IPS-18c (cell line): ENCODE measurements around the gene CHRNB2.
A peak's percentile ranks its signal among the peaks of the same experiment; 100 is the strongest.
"Not testable (repeated sequence)": the region's sequence is repeated elsewhere in the genome, so short reads cannot be mapped to it uniquely, and the experiment has no call there.

Source experiments
- H3K4me3 ChIP-seq: 2 replicates; pipeline ENCODE4 v1.7.0; 2013; ENCODE audit warnings: low read depth, mild to moderate bottlenecking, low read length, moderate library complexity; ENCODE audit not compliant: insufficient read depth
- H3K9me3 ChIP-seq: one replicate; pipeline ENCODE4 v1.6.1; 2013; ENCODE audit warnings: mild to moderate bottlenecking, low read length, moderate library complexity; ENCODE audit not compliant: control insufficient read depth, insufficient read depth

Gene CHRNB2, protein sequence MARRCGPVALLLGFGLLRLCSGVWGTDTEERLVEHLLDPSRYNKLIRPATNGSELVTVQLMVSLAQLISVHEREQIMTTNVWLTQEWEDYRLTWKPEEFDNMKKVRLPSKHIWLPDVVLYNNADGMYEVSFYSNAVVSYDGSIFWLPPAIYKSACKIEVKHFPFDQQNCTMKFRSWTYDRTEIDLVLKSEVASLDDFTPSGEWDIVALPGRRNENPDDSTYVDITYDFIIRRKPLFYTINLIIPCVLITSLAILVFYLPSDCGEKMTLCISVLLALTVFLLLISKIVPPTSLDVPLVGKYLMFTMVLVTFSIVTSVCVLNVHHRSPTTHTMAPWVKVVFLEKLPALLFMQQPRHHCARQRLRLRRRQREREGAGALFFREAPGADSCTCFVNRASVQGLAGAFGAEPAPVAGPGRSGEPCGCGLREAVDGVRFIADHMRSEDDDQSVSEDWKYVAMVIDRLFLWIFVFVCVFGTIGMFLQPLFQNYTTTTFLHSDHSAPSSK

DNA sequence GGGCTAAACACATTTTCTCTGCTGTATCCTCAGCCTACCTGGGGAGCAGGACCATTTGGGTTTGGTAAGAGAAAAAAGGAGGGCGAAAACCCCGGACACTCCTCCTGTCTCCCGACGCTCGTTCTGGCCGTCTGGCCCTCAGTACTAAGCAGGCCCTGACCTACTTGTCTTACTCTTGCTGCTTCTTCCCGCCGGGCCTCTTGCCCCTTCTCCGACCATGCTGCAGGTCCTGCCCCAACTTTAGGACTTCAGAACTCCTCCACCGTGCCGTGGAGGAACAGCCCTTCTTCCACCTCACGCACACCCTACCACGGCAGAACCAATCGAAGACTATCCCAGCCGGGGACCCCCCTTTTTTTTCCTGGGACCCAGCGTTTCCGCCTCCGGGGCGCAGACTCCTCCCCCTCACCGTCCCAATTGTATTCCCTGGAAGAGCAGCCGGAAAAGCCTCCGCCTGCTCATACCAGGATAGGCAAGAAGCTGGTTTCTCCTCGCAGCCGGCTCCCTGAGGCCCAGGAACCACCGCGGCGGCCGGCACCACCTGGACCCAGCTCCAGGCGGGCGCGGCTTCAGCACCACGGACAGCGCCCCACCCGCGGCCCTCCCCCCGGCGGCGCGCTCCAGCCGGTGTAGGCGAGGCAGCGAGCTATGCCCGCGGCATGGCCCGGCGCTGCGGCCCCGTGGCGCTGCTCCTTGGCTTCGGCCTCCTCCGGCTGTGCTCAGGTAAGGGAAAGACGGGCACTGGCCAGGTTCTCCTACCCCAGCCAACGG is at the start of gene CHRNB2:
Gene CHRNB2 (plus strand): TSS at position 393 of the 771 bp plus-strand sequence. CDS start 267 bp downstream, at position 660.
- Histone ChIP-seq H3K9me3 (peaks cover 2% of the 10 kb centered on the region), H3K4me3 (peak within 1 kb of the TSS; percentile 74)

DNA sequence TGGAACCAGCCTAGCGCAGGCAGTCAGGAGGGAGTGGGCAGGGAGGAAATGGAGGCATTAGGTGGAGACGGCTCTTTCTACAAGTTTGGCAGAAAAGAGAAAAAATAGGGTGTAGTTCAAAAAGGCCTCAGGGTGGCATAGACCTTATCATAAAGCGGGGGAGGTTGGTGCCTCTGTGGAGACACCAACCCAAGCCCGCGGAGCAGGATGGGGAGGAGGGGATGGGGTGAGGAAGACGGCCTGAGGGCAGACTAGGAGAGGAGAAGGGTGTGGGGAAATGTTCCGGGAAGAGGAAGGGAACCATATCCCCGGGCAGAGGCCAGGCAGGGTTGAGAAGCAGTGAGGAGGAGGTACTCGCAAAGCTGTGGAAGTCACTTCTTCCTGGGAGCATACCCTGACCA is 48.0 kb upstream of the CHRNB2 start:
- H3K4me3 ChIP-seq, result no peak overlapping the region
- no peaks in the 10 kb centered on the region for H3K9me3 ChIP-seq

DNA sequence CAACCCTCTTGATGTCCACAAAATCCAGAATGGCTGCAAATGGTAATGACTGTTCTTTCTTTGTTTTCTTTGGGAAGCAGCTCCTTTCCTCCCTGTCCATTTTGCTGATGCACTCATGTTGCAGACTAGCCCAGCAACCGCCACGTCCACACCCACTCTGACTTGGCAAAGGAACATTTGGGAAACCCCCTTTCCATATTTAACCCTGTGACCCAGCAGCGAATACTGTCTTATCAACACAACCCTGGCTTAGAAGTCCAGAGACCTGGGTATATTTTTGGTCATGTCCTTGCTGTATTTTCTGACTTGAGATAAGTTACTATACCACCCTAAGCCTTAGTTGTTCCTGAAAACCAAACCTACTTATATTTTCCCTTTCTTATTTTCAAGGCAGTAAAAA is 47.2 kb upstream of the CHRNB2 start:
- H3K9me3 ChIP-seq, result no peaks in the 10 kb centered on the region
- H3K4me3 ChIP-seq, result no peak overlapping the region

DNA sequence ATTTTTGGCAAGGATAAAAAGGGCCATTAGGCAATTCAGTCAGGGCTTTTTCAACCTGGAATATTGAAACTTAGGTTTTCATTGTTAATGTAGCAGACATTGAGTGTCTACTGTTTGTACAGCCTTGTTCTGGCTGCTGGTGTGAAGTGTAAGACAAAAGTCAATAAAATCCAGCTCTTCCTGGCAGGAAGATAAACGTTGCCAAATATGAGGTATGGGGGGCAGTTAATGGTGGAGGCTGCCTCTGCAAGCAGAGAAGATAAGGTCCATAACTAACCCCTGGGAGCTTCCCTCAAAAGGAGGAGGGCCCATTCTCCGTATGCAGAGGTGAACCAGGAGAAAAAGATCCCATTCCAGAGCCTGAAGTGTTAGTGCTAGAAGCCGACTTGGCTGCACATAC is 45.9 kb upstream of the CHRNB2 start:
- no peaks in the 10 kb centered on the region for H3K9me3 ChIP-seq
- no peak overlapping the region for H3K4me3 ChIP-seq

DNA sequence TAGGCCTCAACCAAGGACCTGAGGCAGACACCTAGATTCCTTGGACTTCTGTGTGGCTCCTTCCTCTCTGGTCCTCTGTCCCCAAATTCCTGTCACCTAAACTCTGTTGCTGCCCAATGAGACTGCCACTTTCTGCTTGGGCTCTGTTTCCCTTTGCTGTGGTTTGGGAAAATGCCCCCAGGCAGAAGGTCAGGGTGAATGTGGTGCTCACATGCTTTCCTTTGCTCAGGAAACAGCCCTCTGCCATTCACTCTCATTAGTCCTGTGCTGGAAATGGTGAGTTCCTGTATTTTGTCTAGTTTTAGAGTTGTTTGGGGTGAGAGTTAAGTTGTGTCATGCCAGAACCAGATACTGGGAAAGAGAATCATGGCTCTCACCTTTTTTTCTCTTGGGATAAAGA is 42.7 kb upstream of the CHRNB2 start:
- Histone ChIP-seq H3K4me3 (no peak overlapping the region), H3K9me3 (no peaks in the 10 kb centered on the region)

DNA sequence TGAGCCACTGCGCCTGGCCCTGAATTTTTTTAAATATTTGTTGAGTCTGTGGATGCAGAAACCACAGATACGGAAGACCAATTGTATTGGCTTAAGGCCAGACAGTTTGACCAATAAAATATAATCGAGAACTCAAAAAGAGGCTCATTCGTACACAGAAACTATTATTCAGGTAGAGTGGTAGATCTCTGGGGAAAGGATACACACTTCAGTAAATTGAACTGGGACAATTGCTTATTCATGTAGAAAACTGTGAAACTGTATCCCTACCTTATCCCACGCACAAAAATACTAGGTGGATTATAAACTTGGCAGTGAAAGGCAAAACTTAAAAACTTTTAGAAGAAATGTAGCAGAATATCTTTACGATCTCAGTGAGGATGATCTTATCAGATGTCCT is 40.4 kb upstream of the CHRNB2 start:
- no peak overlapping the region for H3K4me3 ChIP-seq
- no peaks in the 10 kb centered on the region for H3K9me3 ChIP-seq

DNA sequence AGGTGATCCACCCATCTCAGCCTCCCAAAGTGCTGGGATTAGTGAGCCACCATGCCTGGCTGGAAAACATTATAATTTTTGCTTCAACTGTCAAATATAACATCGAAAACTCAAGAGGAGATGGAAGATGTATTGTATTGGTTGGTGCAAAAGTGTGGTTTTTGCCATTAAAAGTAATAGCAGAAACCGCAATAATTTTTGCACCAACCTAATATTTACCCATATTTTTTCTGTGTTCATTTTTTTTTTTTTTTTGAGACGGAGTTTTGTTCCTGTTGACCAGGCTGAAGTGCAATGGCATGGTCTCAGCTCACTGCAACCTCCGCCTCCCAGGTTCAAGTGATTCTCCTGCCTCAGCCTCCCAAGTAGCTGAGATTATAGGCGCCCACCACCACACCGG is 38.3 kb upstream of the CHRNB2 start:
- Histone ChIP-seq H3K4me3 (no peak overlapping the region), H3K9me3 (no peaks in the 10 kb centered on the region)

DNA sequence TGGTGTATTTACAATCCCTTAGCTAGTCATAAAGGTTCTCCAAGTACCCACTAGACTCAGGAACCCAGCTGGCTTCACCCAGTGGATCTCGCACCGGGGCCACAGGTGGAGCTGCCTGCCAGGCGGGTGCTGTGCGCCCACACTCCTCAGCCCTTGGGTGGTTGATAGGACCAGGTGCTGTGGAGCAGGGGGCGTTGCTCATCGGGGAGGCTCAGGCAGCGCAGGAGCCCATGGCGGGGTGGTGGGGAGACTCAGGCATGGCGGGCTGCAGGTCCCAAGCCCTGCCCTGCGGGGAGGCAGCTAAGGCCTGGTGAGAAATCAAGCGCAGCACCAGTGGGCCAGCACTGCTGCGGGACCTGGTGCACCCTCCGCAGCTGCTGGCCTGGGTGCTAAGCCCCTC is 35.6 kb upstream of the CHRNB2 start:
- H3K9me3 ChIP-seq, H3K4me3 ChIP-seq: not testable (repeated sequence)

DNA sequence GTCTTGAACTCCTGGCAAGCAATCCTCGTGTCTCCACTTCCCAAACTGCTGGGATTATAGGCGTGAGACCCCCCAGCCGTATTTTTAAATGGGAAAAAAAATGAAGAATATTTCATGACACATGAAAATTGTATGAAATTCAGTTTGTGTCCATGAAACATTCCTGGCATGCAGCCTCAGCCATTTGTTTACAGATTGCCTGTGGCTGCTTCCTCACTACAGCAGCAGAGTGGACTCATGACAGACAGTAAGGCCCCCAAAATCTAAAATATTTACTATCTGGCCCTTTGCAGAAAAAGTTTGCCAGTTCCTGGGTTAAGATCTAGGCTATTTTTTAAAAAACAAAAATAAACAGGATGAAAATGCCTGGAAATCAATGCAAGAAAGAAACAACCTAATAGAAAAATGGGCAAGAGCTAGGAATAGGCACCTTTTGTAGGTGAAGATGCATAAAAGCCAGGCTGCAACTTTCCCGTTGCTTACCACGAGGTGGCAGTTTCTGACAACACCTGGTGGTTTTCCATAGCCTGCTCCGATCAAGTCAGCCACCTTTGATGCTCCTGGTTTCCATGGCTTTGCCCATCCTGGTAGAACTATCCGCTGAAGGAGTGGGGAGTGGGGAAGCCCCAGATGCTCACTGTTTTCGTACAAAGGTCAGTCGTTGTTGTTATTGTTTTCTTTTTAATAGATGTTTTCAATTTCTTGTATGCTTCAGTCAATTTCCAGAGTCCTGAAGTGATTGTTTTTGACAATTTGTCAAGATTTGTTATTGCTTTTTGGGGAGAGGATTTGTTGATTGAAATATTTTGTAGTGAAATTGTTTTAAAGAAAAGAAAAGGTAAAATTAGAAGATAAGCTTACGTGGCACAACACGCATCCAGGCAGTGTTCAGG is 33.4 kb upstream of the CHRNB2 start:
- H3K9me3 ChIP-seq, result no peaks in the 10 kb centered on the region

DNA sequence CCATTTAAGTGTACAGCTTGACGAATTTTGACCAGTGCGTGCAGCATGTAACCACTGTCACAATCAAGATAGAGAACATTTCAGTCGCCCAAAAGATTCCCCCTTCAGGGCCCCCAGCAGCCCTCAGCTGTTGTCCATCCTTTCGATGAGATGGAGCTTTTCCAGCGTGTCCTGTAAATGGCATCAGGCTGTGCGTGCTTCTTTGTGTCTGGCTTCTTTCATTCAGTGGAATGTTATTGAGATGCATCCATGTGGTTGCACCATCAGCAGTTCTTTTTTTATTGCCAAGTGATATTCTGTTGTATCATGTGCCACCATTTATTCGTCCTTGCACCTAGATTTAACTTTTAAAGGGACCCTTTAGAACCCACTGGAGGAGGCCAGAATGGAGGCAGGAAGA is 31.0 kb upstream of the CHRNB2 start:
- H3K9me3 ChIP-seq, result no peaks in the 10 kb centered on the region
- no peak overlapping the region for H3K4me3 ChIP-seq

More for the DNA sequence above, 33.4 kb upstream of the CHRNB2 start:
- H3K4me3 ChIP-seq, result no peak overlapping the region

DNA sequence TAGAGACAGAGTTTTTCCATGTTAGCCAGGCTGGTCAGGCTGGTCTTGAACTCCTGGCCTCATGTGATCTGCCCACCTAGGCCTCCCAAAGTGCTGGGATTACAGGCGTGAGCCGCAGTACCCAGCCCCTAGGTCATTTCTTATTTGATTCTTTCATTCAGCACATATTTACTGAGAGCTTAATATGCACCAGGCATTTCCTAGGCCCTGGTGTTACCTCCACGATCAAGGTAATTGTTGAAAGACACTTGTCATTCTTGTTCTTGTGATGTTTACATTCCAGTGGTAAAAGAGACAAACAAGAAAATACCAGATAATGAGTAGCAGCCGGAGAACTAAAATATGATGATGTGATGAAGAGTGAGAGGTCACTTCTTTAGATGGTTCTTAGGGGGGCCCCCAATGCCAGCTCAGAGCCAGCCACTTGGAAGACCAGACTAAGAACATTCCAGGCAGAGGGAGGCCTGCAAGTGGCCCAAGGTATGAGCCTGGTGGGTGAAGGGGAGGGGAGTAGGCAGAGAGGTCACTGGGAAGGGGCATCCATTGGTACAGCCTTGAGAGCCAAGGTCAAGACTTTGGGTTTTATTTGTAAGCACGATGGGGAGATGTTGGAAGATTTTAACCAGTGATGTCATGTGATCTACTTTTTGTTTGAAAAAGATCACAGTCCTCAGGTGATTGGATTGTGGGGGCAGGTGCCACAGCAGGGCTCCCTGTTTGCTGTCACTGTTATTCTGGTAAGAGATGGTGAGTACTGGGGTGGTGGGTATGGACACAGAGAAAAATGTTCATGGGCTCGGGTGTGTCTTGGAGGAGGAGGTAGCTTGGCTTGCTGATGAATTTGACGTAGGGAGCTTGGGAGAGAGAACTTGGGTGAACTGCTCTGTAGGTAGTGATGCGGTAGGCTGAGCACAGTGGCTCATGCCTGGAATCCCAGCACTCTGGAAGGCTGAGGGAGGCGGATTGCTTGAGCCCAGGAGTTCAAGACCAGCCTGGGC is 27.8 kb upstream of the CHRNB2 start:
- H3K4me3 ChIP-seq, result no peak overlapping the region

DNA sequence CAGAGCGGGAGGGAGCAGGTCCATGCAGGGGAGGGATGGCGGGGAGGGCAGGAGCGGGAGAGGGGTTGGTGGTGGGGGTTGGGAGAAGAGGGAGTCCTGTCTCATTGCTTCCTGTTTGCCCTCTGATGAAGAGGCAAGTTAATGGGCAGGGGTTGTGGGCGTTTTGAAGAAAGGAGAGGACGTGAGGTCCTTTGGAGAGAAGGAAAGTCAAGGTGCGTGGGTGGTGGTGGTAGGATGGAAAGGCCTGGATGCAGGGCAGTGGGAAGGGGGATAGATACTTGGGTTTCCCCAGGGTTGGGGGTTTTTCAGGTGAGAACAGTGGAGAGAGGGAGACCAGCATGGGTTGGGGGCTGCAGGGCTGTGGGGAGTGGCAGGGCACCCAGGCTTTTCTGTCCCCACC is 26.3 kb upstream of the CHRNB2 start:
- Histone ChIP-seq H3K9me3 (no peaks in the 10 kb centered on the region), H3K4me3 (no peak overlapping the region)

More for the DNA sequence above, 27.8 kb upstream of the CHRNB2 start:
- H3K9me3 ChIP-seq, result no peaks in the 10 kb centered on the region

DNA sequence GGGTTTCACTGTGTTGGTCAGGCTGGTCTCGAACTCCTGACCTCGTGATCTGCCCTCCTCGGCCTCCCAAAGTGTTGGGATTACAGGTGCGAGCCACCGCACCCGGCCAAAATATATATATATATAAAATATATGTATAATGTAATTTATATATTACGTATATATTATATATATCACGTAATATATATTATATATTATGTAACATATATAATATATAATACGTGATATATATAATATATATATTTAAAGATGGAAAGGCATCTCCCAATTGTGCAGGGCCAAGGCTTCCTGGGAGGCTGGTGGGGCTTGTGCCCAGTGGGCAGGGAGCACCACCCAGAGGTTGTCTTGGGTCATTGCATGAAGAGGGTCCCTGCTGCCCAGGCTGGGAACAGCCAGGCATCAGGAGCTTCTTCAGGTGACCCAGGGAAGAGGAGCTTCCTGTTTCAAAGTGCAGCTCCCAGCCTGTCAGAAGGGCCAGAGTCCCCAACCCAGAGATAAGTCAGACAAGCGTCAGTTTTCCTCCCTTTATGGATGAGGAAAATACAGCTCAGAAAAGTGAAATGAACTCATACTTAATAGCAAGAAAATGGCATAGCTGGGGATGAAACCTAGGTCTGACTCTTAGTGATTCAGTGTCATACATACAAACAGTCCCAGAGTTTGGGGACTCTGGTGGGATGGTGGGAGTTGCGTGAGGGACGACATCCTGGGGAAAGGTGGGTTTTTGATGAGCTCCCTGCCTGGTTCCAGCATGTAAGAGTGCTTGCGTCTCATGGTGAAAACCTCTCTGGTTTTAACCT is 21.1 kb upstream of the CHRNB2 start:
- Histone ChIP-seq H3K4me3 (no peak overlapping the region), H3K9me3 (no peaks in the 10 kb centered on the region)

DNA sequence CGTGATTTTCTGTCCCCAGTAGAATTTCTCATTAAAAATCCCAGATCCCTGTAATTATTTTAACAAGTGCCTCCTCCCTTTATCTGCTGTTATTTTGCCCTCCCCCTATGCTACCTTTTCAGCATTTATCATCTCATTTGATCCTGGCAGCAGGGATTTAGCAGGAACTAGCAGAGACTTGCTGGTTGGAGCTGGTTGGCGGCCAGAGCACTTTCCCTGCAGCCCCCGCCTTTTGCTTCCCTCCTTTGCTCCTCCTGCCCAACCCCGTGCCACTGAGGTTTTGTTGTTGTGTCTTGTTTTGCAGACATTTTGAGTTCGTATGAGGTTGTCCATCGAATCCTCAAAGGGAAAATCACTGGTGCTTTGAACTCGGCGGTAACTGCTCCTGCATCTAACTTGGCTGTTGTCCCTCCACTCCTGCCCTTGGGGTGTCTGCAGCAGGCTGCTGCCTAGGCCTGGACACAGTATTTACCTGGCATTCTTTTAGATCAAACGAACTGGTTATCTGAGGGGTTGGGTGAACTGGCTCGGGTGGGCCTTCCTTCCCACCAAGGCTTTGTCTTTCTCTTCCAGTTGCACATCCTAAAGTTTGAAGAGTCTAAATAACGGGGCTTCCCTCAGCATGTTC is 20.4 kb upstream of the CHRNB2 start:
- Histone ChIP-seq H3K4me3 (no peak overlapping the region), H3K9me3 (no peaks in the 10 kb centered on the region)

DNA sequence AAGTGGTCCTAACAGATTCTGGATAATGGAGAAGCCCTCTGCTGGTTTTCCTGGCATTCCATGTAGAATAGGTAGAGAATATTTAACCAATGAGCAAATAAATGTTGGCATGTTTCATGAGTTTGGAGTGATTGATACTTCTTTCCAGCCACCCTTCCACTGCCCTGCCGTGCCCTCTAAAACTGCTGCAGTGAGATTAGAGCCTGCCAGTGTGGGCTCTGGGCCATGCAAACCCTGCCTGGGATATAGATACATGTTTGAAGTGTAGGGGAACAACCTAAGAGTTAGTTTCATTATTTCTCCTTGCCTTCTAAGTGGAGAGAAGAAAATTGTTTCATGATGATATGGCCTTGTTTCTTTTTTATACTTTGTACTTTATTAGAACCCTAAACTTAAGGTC is 19.6 kb upstream of the CHRNB2 start:
- no peak overlapping the region for H3K4me3 ChIP-seq
- H3K9me3 ChIP-seq, result no peaks in the 10 kb centered on the region
